K562 (cell line): ENCODE measurements around the gene OCRL. TPM values are rescaled to one million over a fixed set of nuclear protein-coding genes. Genes with fewer than 3 reads are reported as not detected.

ENCODE experiments used
- ATAC-seq: fragments of 200-7000 bp; cut with Tn5 transposase; 3 replicates; pipeline ENCODE4 v1.9.1; 2020; ENCODE audit warnings: moderate library complexity
- BruUV-seq: library from RNA; stranded (reverse); fragments of 400-500 nt; replicated peaks from 2 replicates; lab custom pipeline; 2021; lab: Mats Ljungman, UMichigan
- CTCF ChIA-PET: fragments of 300-600 bp; formaldehyde crosslinking; extraction: SDS; loops from one replicate; lab custom pipeline; 2021; ENCODE audit warnings: low intra/inter-chr PET ratio; lab: Yijun Ruan, JAX
- POLR2A ChIA-PET: fragments of 300-600, 350-650 bp; sonication (Branson Sonifier 250); formaldehyde crosslinking; extraction: SDS; loops from one replicate; lab custom pipeline; 2021; ENCODE audit warnings: antibody characterized with exemption, inconsistent platforms; lab: Yijun Ruan, JAX
- DNase-seq, 4 experiments: peaks; one replicate each; pipeline versions ENCODE4 v3.0.0 to v3.0.0-alpha.2; 2011 to 2018; ENCODE audit warnings: low spot score in 3 of 4, mixed read lengths in 3 of 4; ENCODE audit errors: extremely low read depth in 1 of 4
- FAIRE-seq: peaks from 2 replicates; lab custom pipeline; 2011; peaks lifted over from hg19 to GRCh38; lab: Jason Lieb, UNC
- H2AFZ ChIP-seq: 2 replicates; pipeline ENCODE4 v1.6.0; 2011; ENCODE audit warnings: low read depth, low read length, control low read depth, inconsistent platforms
- H3K27ac ChIP-seq: fragments of 200-600 bp; 3 replicates; pipeline ENCODE4 v1.8.0; 2011; ENCODE audit warnings: low read depth, mild to moderate bottlenecking, control low read depth, inconsistent platforms, low read length, moderate library complexity, mixed read lengths; ENCODE audit errors: extremely low read depth
- H3K27me3 ChIP-seq, 2 experiments: fragments of 300-600 bp in 1 of 2; 2 replicates in 1 of 2; 3 replicates in 1 of 2; pipeline versions ENCODE4 v1.6.0 to v1.8.0; 2011; ENCODE audit warnings: inconsistent platforms in 2 of 2, low read length in 2 of 2, mild to moderate bottlenecking in 1 of 2, mixed read lengths in 1 of 2, moderate library complexity in 1 of 2; ENCODE audit not compliant: control insufficient read depth in 2 of 2, insufficient read depth in 2 of 2
- H3K36me3 ChIP-seq: fragments of 300-600 bp; 3 replicates; pipeline ENCODE4 v1.8.0; 2011; ENCODE audit warnings: mild to moderate bottlenecking, low read length, inconsistent platforms; ENCODE audit not compliant: control insufficient read depth, insufficient read depth
- H3K4me1 ChIP-seq, 2 experiments: fragments of 200-600 bp in 1 of 2; replicated peaks in 1 of 2; 2 replicates in 1 of 2; 3 replicates in 1 of 2; pipeline versions ENCODE4 v1.5.1 to v1.8.0; 2011; ENCODE audit warnings: inconsistent platforms in 2 of 2, low read length in 2 of 2, mild to moderate bottlenecking in 1 of 2, mixed read lengths in 1 of 2, moderate library complexity in 1 of 2; ENCODE audit not compliant: control insufficient read depth in 2 of 2, insufficient read depth in 2 of 2
- H3K4me2 ChIP-seq: 2 replicates; pipeline ENCODE4 v1.6.1; 2011; ENCODE audit warnings: low read length, control low read depth, inconsistent platforms, mixed read lengths; ENCODE audit not compliant: insufficient read depth
- H3K4me3 ChIP-seq: fragments of 200-600 bp; sonication (generic), shearing (Covaris generic); 2 replicates; pipeline ENCODE4 v1.5.1; 2016; ENCODE audit warnings: control low read depth, inconsistent platforms
- H3K79me2 ChIP-seq: fragments of 200-600 bp; 3 replicates; pipeline ENCODE4 v1.8.0; 2011; ENCODE audit warnings: low read length, inconsistent platforms; ENCODE audit not compliant: control insufficient read depth, insufficient read depth
- H3K9ac ChIP-seq, 2 experiments: 2 replicates each; pipeline versions ENCODE4 v1.6.0 to v1.6.1; 2011; ENCODE audit warnings: low read depth in 2 of 2, low read length in 2 of 2, control low read depth in 1 of 2, inconsistent platforms in 1 of 2, mild to moderate bottlenecking in 1 of 2, mixed read lengths in 1 of 2; ENCODE audit not compliant: insufficient read depth in 1 of 2
- H3K9me1 ChIP-seq: one replicate; pipeline ENCODE4 v1.6.0; 2011; ENCODE audit warnings: inconsistent platforms, mild to moderate bottlenecking, low read length, moderate library complexity; ENCODE audit not compliant: control insufficient read depth, insufficient read depth
- H3K9me3 ChIP-seq: replicated peaks from 2 replicates; pipeline ENCODE4 v1.5.1; 2011; ENCODE audit warnings: low read depth, low read length, inconsistent platforms; ENCODE audit not compliant: control insufficient read depth, insufficient read depth
- H4K20me1 ChIP-seq: replicated peaks from 2 replicates; pipeline ENCODE4 v1.6.1; 2011; ENCODE audit warnings: low read length, inconsistent platforms, mixed read lengths; ENCODE audit not compliant: control insufficient read depth, insufficient read depth
- FOXA3 ChIP-seq, 2 experiments: fragments of 450-650 bp in 1 of 2; sonication (generic) in 1 of 2; formaldehyde crosslinking; IDR thresholded peaks in 1 of 2; conservative IDR thresholded peaks in 1 of 2; 2 replicates each; pipeline versions ENCODE4 v1.4.0 to v1.8.0; 2020 to 2022; ENCODE audit warnings: mild to moderate bottlenecking in 2 of 2, missing genetic modification reagents in 1 of 2
- MAZ ChIP-seq, 2 experiments: fragments of 450-650 bp in 1 of 2; sonication (generic) in 1 of 2; formaldehyde crosslinking; IDR thresholded peaks in 1 of 2; conservative IDR thresholded peaks in 1 of 2; 2 replicates each; pipeline versions ENCODE4 v1.4.0 to v1.5.0; 2020; ENCODE audit warnings: mild to moderate bottlenecking in 1 of 2, missing genetic modification reagents in 1 of 2
- PHF21A ChIP-seq: fragments of 450-650 bp; IDR thresholded peaks from 2 replicates; pipeline ENCODE4 v1.6.1; 2017; ENCODE audit warnings: low read depth, borderline replicate concordance
- PHF8 ChIP-seq: fragments of 200-600 bp; sonication (generic); IDR thresholded peaks from 2 replicates; pipeline ENCODE4 v1.6.1; 2012; ENCODE audit warnings: mixed run types, mild to moderate bottlenecking, inconsistent platforms, low read length, moderate library complexity, borderline replicate concordance
- POLR2AphosphoS2 ChIP-seq: IDR thresholded peaks from 2 replicates; pipeline ENCODE4 v1.6.1; 2012; ENCODE audit warnings: low read length, improper control_type of control experiment
- RAD21 ChIP-seq, 2 experiments: fragments of 250-450 bp in 1 of 2; fragments of 450-650 bp in 1 of 2; sonication (Bioruptor Pico) in 1 of 2; formaldehyde crosslinking in 1 of 2; IDR thresholded peaks in 1 of 2; conservative IDR thresholded peaks in 1 of 2; 2 replicates each; pipeline versions ENCODE4 v1.4.0 to v1.8.0; 2020 to 2022; ENCODE audit warnings: mild to moderate bottlenecking in 2 of 2, moderate library complexity in 1 of 2
- TRIM28 ChIP-seq: fragments of 450-650 bp; IDR thresholded peaks from 2 replicates; pipeline ENCODE4 v1.6.1; 2017
- ZNF384 ChIP-seq: IDR thresholded peaks from 2 replicates; pipeline ENCODE4 v1.6.1; 2012; ENCODE audit warnings: low read depth, low read length, improper control_type of control experiment
- ZNF408 ChIP-seq: fragments of 250-450 bp; sonication (Bioruptor Pico); IDR thresholded peaks from 2 replicates; pipeline ENCODE4 v1.4.0; 2020; ENCODE audit warnings: low read depth, mild to moderate bottlenecking, moderate library complexity
- WGBS: fragments of 100-300 bp; shearing (Covaris generic); methylation state at CpG from one replicate; pipeline ENCODE4 v1.1.6; 2016; ENCODE audit warnings: low coverage, mixed read lengths; ENCODE audit not compliant: insufficient coverage; ENCODE audit errors: missing lambda C conversion rate; 5-methylcytosine and 5-hydroxymethylcytosine counted together
- in situ Hi-C: fragments of 300-500 bp; cut with MboI; formaldehyde crosslinking; loops from 4 replicates; pipeline ENCODE4 v1.15.0; 2018; ENCODE audit warnings: inconsistent platforms, mixed read lengths
- intact Hi-C: fragments of 100-400 bp; cut with micrococcal nuclease; formaldehyde crosslinking; loops from 2 replicates; pipeline ENCODE4 v1.14.2; 2022
- polyA plus RNA-seq, 8 experiments: library from polyadenylated mRNA; depleted of rRNA in 4 of 8; stranded (reverse) in 5 of 8; unstranded in 3 of 8; fragments of >200 nt; fragmentation: Nextera tagmentation in 2 of 8; fragmentation: Illumina TruSeq in 1 of 8; extraction: Ambion mirVana in 2 of 8; extraction: Trizol in 1 of 8; gene quantifications; 2 replicates each; pipeline versions ENCODE4 v1.2.1 to v1.2.3, GENCODE V29; 2011 to 2014; ENCODE audit warnings: inconsistent platforms in 1 of 8, missing spikeins in 1 of 8
- total RNA-seq, 7 experiments: library from RNA; depleted of rRNA in 6 of 7; stranded (reverse); fragments of >200 nt in 6 of 7; fragmentation: Illumina TruSeq in 2 of 7; extraction: Trizol in 2 of 7; gene quantifications; 2 replicates each; pipeline versions ENCODE4 v1.2.1 to v1.2.3, GENCODE V29; 2011 to 2021; ENCODE audit warnings: low replicate concordance in 1 of 7
- TF ChIP-seq, protein P1 (sequence below): IDR thresholded peaks from 2 replicates; pipeline ENCODE4 v1.6.1; 2011; ENCODE audit warnings: borderline replicate concordance, low read depth, mild to moderate bottlenecking, moderate library complexity, low read length; ENCODE audit not compliant: insufficient read depth, poor library complexity, severe bottlenecking
- TF ChIP-seq, protein P2 (sequence below): fragments of 200-800 bp; sonication (Bioruptor generic); IDR thresholded peaks from 2 replicates; pipeline ENCODE4 v1.6.1; 2017; ENCODE audit warnings: missing genetic modification characterization, missing compliant biosample characterization

The OCRL gene
- total and polyA plus RNA-seq, 9 of the 15 experiments (the other 6 are each of a cell fraction or from before 2014, with no cell fraction given), result 2.2 to 23.4 (median 11.9) TPM

DNA sequence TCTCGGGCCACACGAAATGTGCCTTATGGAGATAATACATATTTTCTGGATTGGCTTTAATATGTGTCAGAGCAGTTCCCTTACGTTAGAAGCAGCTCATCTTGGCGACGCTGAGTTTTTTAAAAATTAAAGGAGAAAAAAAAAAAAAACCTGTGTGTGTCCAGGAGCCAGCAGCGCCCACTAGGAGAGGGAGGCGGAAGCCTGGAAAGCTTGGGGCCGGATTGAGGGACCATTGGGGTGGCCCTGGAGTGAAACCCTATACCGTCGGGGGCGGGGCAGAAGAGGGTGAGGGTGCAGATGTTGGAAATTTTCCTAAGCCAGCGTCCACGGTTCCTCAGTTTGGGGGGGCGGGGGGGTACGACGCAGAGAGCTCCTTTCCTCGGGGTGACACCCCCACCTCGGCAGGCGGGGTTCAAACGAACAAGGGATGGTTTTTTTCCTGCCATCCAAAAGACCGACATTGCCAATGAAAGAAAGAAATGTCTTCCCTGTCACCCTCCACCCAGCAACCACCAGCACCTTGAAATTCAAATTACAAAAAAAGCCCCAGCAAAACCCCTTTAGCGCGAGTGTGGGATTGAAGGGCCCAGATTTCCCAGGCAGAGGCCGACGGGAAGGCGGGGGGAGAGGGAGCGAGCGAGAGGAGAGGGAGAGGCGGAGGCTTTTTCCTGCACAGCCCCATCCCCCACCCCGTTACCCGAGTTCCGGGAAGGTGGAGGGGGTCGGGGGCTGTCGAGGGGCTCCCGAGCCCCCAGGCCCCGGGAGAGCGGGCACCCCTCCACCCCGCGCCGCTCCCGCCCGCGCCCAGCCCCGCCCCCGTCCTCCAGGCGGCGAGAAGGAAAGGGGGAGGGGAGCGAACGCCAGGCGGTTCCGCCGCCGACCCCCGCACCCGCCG lies 17.6 kb upstream of the OCRL start:
- Histone ChIP-seq H3K4me2 (peak overlapping the region; percentile 68; the same call in 1 of the 2 replicates), H2AFZ (peak overlapping the region; percentile 74; the same call in 1 of the 2 replicates), H3K79me2 (no peaks in the 10 kb centered on the region), H3K27me3 (no peaks in the 10 kb centered on the region), H3K36me3 (no peaks in the 10 kb centered on the region), H4K20me1 (no peaks in the 10 kb centered on the region), H3K4me3 (peak overlapping the region; percentile 49), H3K9me1 (no peaks in the 10 kb centered on the region), H3K4me1 (peaks cover 0 to 12% of the 10 kb centered on the region in 2 experiments; a peak in 2 of 5 replicates), H3K9me3 (no peaks in the 10 kb centered on the region), H3K9ac (peak overlapping the region in 1 of 2 experiments; percentile 81; a peak in 2 of 4 replicates), H3K27ac (no peak overlapping the region)
- no TSS peak for BruUV-seq
- CTCF ChIA-PET, result no interaction called here
- ATAC-seq, result peak; percentile 83
- intact Hi-C loops (no loop called here), in situ Hi-C loops (no loop called here)
- DNase-seq, result peak; percentile 40 to 62 (median 48)
- POLR2A ChIA-PET, result interaction anchor here (0.6 kb wide), 2 partner anchors 24 to 37 kb away, joined by 3 read pairs; no protein-coding TSS in a partner anchor
- FAIRE-seq, result no peak
- whole genome bisulfite sequencing, result 6% methylated on average over 8 of the region's 56 CpGs
- TF ChIP-seq, protein P1, sequence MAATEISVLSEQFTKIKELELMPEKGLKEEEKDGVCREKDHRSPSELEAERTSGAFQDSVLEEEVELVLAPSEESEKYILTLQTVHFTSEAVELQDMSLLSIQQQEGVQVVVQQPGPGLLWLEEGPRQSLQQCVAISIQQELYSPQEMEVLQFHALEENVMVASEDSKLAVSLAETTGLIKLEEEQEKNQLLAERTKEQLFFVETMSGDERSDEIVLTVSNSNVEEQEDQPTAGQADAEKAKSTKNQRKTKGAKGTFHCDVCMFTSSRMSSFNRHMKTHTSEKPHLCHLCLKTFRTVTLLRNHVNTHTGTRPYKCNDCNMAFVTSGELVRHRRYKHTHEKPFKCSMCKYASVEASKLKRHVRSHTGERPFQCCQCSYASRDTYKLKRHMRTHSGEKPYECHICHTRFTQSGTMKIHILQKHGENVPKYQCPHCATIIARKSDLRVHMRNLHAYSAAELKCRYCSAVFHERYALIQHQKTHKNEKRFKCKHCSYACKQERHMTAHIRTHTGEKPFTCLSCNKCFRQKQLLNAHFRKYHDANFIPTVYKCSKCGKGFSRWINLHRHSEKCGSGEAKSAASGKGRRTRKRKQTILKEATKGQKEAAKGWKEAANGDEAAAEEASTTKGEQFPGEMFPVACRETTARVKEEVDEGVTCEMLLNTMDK, result no peak
- TF ChIP-seq ZNF408 (CRISPR knock-in tag) (no peak), MAZ (CRISPR knock-in tag; conservative IDR thresholded peaks at IDR 0.05 in 1 of 2, IDR thresholded peaks at IDR 0.05 in 1 of 2) (peak in 1 of 2 experiments; percentile 10; a peak in 1 of 4 replicates), PHF21A (0 out of 2 replicates have a peak, but pooled peaks have one; percentile 17), ZNF384 (peak; percentile 66), POLR2AphosphoS2 (no peak), RAD21 (CRISPR knock-in tag; conservative IDR thresholded peaks at IDR 0.05 in 1 of 2, IDR thresholded peaks at IDR 0.05 in 1 of 2) (no peak), TRIM28 (no peak), FOXA3 (CRISPR knock-in tag; conservative IDR thresholded peaks at IDR 0.05 in 1 of 2, IDR thresholded peaks at IDR 0.05 in 1 of 2) (no peak), PHF8 (0 out of 2 replicates have a peak, but pooled peaks have one; percentile 12)
- TF ChIP-seq, protein P2, sequence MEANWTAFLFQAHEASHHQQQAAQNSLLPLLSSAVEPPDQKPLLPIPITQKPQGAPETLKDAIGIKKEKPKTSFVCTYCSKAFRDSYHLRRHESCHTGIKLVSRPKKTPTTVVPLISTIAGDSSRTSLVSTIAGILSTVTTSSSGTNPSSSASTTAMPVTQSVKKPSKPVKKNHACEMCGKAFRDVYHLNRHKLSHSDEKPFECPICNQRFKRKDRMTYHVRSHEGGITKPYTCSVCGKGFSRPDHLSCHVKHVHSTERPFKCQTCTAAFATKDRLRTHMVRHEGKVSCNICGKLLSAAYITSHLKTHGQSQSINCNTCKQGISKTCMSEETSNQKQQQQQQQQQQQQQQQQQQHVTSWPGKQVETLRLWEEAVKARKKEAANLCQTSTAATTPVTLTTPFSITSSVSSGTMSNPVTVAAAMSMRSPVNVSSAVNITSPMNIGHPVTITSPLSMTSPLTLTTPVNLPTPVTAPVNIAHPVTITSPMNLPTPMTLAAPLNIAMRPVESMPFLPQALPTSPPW (CRISPR knock-in tag), result no peak; the same call in 1 of the 2 replicates
